ENCODE results near the gene TFPI.
"Not testable (repeated sequence)": the region's sequence is repeated elsewhere in the genome, so short reads cannot be mapped to it uniquely, and the experiment has no call there.

Gene TFPI

GRCh38 chr2:187527262-187527661 is 27.0 kb downstream of the TFPI start:
- no peak for DNase-seq

DNA sequence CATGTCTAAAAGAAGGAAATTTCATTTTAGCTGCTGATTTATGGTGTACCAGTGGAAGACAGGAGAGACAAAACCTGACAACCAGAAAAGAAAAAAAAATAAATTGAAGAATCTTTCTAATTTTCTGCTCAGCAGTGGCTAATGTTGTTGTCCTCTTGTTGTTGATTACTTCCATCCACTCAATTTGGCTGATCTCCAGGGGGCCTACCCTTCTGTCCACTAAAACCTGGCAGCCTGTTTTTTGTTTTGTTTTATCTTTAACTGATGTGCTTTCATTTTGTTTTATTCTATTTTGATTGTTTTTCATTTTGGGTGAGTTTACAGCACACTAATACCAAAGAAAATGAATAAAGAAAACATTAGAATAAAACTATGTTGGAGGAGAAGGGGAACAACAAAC is 27.4 kb downstream of the TFPI start:
- no peak for DNase-seq

- DNase-seq = no peak
Observed at GRCh38 chr2:187525163-187525900, 28.9 kb downstream of the TFPI start.

DNA sequence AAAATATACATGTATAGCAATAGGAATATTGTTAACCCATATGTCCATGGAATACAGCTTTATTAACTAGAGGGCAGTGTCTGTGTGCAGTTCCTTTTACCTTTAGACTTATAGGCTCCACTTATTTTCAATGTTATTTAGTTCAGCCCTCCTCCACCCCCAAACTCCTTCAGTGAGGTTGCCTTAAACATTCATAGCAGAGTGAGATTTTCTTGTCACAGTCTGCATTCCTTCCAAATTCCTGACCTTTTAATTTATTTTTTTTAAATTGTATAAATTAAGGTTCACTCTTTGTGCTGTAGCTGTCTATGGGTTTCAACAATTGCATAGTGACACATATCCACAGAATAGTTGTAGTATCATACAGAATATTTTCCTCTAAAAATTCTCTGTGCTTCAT is 30.9 kb downstream of the TFPI start:
- DNase-seq = no peak

DNA sequence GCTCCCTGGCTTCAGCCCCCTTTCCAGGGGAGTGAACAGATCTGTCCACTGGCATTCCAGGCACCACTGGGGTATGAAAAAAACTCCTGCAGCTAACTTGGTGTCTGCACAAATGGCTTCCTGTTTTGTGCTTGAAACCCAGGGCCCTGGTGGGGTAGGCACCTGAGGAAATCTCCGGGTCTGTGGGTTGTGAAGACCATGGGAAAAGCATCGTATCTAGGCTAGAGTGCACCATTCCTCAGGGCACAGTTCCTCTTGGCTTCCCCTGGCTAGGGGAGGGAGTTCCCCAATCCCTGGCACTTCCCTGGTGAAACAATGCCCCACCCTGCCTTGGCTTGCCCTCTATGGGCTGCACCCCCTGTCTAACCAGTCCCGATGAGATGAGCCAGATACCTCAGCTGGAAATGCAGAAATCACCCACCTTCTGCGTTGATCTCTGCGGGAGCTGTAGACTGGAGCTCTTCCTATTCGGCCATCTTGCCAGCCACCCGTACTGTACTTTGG is 34.1 kb downstream of the TFPI start:
- DNase-seq = no peak

- no peak for DNase-seq
Observed at GRCh38 chr2:187519419-187520120, 34.7 kb downstream of the TFPI start.

GRCh38 chr2:187517750-187518361 is 36.4 kb downstream of the TFPI start:
- not testable (repeated sequence) for DNase-seq

DNA sequence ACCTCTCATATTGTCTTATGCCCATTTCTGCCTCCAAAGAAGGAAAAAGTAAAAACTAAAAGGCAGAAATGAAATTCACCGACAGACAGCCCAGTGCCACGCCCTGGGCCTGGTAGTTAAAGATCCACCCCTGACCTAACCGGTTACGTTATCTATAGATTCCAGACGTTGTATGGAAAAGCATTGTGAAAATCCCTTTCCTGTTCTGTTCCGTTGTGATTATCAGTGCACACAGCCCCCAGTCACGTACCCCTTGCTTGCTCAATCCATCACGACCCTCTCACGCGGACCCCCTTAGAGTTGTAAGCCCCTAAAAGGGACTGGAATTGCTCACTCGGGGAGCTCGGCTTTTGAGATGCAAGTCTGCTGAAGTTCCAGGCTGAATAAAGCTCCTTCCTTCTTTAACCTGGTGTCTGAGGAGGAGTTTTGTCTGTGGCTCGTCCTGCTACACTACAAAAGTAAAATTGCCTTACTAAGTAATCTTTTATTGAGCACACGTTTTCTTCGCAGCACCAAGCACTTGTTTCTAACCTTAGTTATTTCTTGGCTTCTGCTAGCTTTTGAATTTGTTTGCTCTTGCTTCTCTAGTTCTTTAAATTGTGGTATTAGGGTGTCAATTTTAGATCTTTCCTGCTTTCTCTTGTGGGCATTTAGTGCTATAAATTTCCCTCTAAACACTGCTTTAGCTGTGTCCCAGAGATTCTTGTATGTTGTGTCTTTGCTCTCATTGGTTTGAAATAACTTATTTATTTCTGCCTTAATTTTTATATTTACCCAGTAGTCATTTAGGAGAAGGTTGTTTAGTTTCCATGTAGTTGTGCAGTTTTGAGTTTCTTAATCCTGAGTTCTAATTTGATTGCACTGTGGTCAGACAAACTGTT is 37.4 kb downstream of the TFPI start:
- DNase-seq = not testable (repeated sequence)

DNA sequence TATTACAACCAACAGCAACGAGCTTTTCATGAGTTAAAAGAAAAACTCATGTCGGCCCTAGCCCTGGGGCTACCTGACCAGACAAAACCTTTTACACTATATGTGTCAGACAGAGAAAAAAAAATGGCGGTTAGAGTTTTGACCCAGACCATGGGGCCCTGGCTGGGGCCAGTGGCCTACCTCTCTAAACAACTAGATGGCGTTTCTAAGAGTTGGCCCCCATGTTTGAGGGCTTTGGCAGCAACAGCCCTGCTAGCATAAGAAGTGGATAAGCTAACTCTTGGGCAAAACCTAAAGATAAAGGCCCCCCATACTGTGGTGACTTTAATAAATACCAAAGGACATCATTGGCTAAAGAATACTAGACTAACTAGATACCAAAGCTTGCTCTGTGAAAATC is 39.3 kb downstream of the TFPI start:
- no peak for DNase-seq

- DNase-seq = not testable (repeated sequence)
Observed at GRCh38 chr2:187514235-187514829, 39.9 kb downstream of the TFPI start.

- DNase-seq = not testable (repeated sequence)
Observed at GRCh38 chr2:187513460-187514234, 40.6 kb downstream of the TFPI start.

GRCh38 chr2:187511356-187512315 is 42.6 kb downstream of the TFPI start:
- DNase-seq = no peak

GRCh38 chr2:187510419-187511355 is 43.5 kb downstream of the TFPI start:
- DNase-seq = not testable (repeated sequence)

- no peak for DNase-seq
Observed at GRCh38 chr2:187509667-187510417, 44.4 kb downstream of the TFPI start.

- no peak for DNase-seq
Observed at GRCh38 chr2:187506416-187506815, 47.8 kb downstream of the TFPI start.

DNA sequence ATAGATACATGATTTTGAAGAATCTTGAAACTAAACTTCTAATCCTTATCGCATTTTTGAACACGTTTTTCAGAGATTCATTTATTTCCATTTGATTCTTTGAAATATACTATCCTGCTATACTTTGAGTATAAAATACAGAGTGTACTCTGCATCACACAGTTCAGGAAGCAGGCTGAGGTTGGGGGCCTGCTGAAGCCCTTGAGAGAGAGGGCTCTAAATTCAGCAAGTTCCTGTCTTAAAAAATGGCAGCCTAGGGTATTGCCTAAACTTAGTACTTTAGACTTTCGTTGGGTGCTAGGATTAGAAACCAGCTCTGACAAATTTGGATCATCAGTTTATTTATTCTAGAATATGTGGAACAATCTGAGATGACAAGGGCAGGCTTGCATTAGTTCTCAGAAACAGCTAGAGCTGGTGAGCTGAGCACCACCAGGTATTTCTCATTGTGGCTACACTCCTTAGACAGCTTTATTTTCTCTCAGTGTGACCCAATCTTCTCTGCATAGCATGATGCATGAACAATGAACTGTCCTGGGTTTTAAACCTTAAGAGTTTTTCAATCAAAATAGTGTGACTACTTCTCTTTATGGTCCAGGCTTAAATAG is 49.1 kb downstream of the TFPI start:
- DNase-seq = no peak

DNA sequence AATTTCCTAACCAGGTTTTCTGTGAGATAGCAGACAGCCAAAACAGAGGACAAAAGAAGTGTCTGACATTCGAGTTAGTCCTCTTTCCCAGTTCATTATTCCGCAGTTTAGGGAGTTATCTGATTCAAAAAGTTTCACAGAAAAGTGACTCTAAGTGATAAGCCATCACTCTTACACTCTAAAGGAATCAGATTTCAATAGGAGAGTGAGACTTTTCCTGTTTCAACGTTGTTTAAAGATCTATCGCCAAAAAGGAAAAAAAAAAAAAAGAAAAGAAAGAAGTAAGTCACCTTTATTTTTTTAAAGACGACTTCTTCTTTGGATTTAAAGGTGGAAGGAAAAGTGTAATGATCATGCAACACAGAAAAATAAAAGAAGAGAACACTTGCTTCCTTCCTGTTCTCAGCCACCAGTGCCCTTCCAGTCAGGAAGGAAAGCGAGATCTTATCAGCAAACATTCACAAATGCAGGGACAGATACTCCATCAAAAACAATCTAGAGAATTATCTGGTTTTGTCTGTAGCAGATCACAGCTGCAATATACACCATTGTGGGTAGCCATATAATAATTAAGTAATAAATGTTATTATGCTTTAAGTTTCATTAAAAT is 49.8 kb downstream of the TFPI start:
- no peak for DNase-seq

Measured in NCI-H2081 (cell line).